Omental fat pad (tissue), 4 donors: ENCODE data around the gene M6PR. TPM values are rescaled to one million over a fixed set of nuclear protein-coding genes. Genes with fewer than 3 reads are reported as not detected.

ENCODE experiments used
- ATAC-seq: fragments of 150-250 bp; one replicate; pipeline ENCODE4 v1.9.1; 2016; ENCODE audit warnings: mild to moderate bottlenecking, moderate library complexity; ENCODE audit not compliant: low FRiP score
- DNase-seq: peaks from one replicate; pipeline ENCODE4 v3.0.0-alpha.2; 2019; ENCODE audit warnings: low spot score
- total RNA-seq, 4 donors: library from RNA; depleted of rRNA; stranded (reverse); fragments of >200 nt; gene quantifications; one replicate each; pipeline ENCODE4 v1.1.0, GENCODE V29; 2016
- TF ChIP-seq, protein P1 (sequence below), 3 donors: fragments of 450-650 bp; IDR thresholded peaks; one replicate each; pipeline ENCODE4 v1.5.1; 2016 to 2017; ENCODE audit warnings: antibody characterized with exemption in 3 of 3, mild to moderate bottlenecking in 3 of 3, moderate library complexity in 2 of 3

The M6PR gene
- total RNA-seq, 4 donors from 2014 or later = 87.9 to 141 (median 109) TPM

- TF ChIP-seq, protein P1, sequence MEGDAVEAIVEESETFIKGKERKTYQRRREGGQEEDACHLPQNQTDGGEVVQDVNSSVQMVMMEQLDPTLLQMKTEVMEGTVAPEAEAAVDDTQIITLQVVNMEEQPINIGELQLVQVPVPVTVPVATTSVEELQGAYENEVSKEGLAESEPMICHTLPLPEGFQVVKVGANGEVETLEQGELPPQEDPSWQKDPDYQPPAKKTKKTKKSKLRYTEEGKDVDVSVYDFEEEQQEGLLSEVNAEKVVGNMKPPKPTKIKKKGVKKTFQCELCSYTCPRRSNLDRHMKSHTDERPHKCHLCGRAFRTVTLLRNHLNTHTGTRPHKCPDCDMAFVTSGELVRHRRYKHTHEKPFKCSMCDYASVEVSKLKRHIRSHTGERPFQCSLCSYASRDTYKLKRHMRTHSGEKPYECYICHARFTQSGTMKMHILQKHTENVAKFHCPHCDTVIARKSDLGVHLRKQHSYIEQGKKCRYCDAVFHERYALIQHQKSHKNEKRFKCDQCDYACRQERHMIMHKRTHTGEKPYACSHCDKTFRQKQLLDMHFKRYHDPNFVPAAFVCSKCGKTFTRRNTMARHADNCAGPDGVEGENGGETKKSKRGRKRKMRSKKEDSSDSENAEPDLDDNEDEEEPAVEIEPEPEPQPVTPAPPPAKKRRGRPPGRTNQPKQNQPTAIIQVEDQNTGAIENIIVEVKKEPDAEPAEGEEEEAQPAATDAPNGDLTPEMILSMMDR (IDR thresholded peaks at IDR 0.05) = no peak
- ATAC-seq = no peak
- DNase-seq = no peak
These were observed 38.2 kb upstream of the M6PR start for GRCh38 chr12:8987685-8988084.

DNA sequence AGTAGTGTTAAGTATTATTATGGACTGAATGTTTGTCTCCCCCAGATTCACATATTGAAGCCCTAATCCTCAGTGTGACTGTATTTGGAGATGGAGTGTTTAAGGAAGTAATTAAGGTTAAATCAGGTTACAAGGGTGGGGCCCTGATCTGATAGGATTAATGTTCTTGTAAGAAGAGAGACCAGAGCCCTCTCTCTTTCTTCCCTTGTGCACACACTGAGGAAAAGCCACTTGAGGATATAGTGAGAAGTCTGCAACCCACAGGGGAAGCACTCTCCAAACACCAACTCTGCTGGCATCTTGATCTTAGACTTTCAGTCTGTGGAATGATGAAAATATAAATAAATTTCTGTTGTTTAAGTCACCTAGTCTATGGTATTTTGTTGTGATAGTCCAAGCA, 37.7 kb upstream of the M6PR start:
- ATAC-seq = no peak
- TF ChIP-seq, protein P1 (IDR thresholded peaks at IDR 0.05) = no peak
- DNase-seq = no peak

DNA sequence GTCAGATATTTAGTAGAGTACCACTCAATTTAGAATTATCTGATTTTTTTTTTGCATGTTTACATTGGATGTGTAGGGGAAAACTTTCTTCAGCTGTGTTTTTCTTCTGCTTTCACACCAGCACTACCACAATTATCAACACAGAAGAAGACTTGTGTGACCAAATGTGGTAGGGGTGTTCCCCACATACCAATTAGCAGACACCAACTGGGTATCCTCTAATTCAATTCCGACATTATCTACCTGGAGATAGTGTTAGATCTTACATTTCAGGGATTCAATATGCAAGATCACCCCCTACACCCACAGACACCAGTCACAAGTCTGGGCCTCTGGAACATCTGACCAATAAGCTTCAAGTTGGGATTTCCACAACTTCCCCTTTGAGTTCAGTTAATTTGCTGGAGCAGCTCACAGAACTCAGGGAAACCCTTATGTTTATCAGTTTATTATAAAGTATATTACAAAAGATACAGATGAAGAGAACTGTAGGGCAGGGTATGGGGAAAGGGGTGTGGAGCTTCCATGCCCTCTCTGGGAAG, 35.8 kb upstream of the M6PR start:
- ATAC-seq (no peak), DNase-seq (no peak)
- TF ChIP-seq, protein P1 (IDR thresholded peaks at IDR 0.05) = no peak

DNA sequence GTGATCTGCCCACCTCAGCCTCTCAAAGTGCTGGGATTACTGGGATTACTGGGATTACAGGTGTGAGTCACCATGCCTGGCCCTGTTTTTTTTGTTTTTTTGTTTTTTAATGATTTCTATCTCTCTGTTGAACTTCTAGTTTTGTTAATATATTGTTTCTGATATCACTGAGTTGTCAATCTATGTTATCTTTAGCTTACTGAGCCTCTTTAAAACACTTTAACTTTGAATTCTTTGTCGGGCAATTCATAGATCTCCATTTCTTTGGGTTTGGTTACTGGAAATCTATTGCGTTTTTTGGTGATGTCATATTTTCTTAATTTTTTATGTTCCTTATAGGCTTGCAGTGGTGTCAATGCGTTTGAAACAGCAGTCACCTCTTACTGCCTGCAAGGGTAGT, 30.7 kb upstream of the M6PR start:
- ATAC-seq (no peak), DNase-seq (no peak)
- TF ChIP-seq, protein P1 (IDR thresholded peaks at IDR 0.05) = no peak

DNA sequence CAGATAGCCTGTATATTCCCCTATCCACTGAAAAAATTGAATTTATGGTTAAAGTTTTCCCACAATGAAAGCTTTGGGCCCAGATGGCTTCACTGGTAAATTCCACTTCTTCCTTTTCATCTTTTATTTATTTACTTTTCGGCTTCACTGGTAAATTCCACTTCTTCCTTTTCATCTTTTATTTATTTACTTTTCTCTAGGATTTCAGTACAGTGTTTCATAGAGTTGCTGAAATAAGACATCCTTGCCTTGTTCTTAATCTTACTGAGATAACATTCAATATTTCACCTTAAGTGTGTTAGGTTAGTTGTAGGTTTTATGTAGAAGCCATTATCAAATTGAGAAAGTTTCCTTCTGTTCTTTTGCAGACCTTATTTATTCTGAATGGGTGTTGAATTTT, 21.0 kb upstream of the M6PR start:
- TF ChIP-seq, protein P1 (IDR thresholded peaks at IDR 0.05) = no peak
- no peak for DNase-seq
- ATAC-seq = no peak

- TF ChIP-seq, protein P1 (IDR thresholded peaks at IDR 0.05) = no peak
- no peak for ATAC-seq
These were observed 20.5 kb upstream of the M6PR start for GRCh38 chr12:8969861-8970411.

DNA sequence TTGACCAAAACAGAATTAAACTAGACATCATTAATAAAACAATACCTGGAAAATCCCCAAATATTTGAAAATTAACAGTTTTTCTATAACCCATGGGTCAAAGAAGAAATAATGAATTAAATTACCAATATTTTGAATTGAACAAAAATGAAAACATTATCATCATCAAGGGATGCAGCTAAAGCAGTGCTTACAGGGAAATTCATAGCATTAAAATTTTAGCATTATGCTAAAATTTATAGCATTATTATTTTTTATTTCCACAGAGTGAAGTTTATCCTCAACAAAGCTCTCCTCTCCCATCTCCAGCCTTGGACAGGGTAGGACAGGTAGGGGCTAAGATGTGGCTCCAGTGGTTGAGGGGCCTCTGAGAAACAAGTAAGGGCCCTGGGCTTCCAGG, 19.3 kb upstream of the M6PR start:
- DNase-seq (no peak), ATAC-seq (no peak)
- TF ChIP-seq, protein P1 (IDR thresholded peaks at IDR 0.05) = no peak

More at GRCh38 chr12:8969861-8970411, 20.5 kb upstream of the M6PR start:
- no peak for DNase-seq
